Mucosa of gallbladder (tissue), 1 donor: Measurements from ENCODE around the gene GNG2. TPM values are rescaled to one million over a fixed set of nuclear protein-coding genes. Genes with fewer than 3 reads are reported as not detected.

Experiments used
- total RNA-seq: library from RNA; stranded (reverse); gene quantifications from one replicate; pipeline ENCODE4 v1.2.1, GENCODE V29; 2021
- donor health status: DM: no; HTN: no; CAD: no.

The GNG2 gene
- total RNA-seq, 1 donor from 2014 or later: 14.2 TPM

Other genes with a start within 250 kb of the GNG2 start
- gene FRMD6, start 208.7 kb upstream of the GNG2 start, total RNA-seq: 20.3 TPM
- gene RTRAF, start 128.9 kb downstream of the GNG2 start, total RNA-seq: 131 TPM
- 14.6 TPM for gene NID2, start 208.4 kb downstream of the GNG2 start, total RNA-seq